SK-N-MC (cell line): ENCODE results near the gene ME2.

Source experiments
- DNase-seq: peaks from one replicate; pipeline ENCODE4 v3.0.0-alpha.2; 2011; ENCODE audit warnings: low read depth, low spot score
- H3K27ac ChIP-seq: fragments of 200-600 bp; sonication (generic); 2 replicates; pipeline ENCODE4 v1.5.1; 2016; ENCODE audit warnings: mixed run types
- H3K36me3 ChIP-seq: fragments of 200-600 bp; sonication (generic); 2 replicates; pipeline ENCODE4 v1.6.1; 2017; ENCODE audit warnings: antibody characterized with exemption, low read length, mixed read lengths; ENCODE audit not compliant: insufficient read depth
- H3K4me3 ChIP-seq: fragments of 200-600 bp; sonication (generic); 2 replicates; pipeline ENCODE4 v1.5.1; 2016
- H3K9ac ChIP-seq: fragments of 200-600 bp; sonication (generic); 2 replicates; pipeline ENCODE4 v1.8.0; 2017; ENCODE audit warnings: mixed run types, mixed read lengths; ENCODE audit not compliant: insufficient read length
- H3K9me3 ChIP-seq: fragments of 200-600 bp; sonication (generic); 2 replicates; pipeline ENCODE4 v1.6.1; 2017; ENCODE audit warnings: low read depth, mild to moderate bottlenecking, antibody characterized with exemption, low read length, moderate library complexity, mixed read lengths
- EZH2 ChIP-seq: fragments of 200-600 bp; sonication (generic); IDR thresholded peaks from one replicate; pipeline ENCODE4 v1.6.1; 2017; ENCODE audit warnings: antibody characterized with exemption
- FOXP2 ChIP-seq: optimal IDR thresholded peaks from 2 replicates; pipeline ENCODE3; 2011; ENCODE audit warnings: mild to moderate bottlenecking, moderate library complexity; ENCODE audit not compliant: insufficient read depth; ENCODE audit errors: extremely low read length, control extremely low read depth
- POLR2AphosphoS5 ChIP-seq: IDR thresholded peaks from 2 replicates; pipeline ENCODE4 v1.6.1; 2012; ENCODE audit warnings: mild to moderate bottlenecking, low read depth, low read length, borderline replicate concordance

The ME2 gene

GRCh38 chr18:50895350-50896045, 16.6 kb downstream of the ME2 start:
- peaks cover 31% of the 10 kb centered on the region for H3K36me3 ChIP-seq

DNA sequence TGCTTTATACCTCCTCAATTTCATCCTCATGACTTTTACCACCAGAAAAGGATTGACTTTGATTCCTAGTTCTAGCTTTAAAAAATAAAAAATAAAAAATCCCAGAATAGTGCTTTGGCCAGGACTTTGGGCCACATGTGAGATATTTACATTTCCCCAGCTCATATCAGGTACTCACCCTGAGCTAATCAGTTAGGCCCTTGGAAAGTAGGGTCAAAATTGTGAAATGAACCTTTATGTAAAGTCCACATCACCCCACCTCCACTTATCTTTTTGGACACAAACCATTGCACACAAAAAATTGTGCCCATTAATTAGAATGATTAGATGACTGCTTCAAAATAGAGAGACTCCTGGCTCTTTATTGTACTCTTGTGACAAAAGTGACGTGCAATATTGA, 17.2 kb downstream of the ME2 start:
- Histone ChIP-seq H3K36me3 (peaks cover 27% of the 10 kb centered on the region), H3K4me3 (no peak overlapping the region), H3K9me3 (no peaks in the 10 kb centered on the region), H3K9ac (no peak overlapping the region), H3K27ac (no peak overlapping the region)
- no peak for DNase-seq
- TF ChIP-seq FOXP2: no peak
- TF ChIP-seq POLR2AphosphoS5: no peak
- TF ChIP-seq EZH2: no peak

More at GRCh38 chr18:50895350-50896045, 16.6 kb downstream of the ME2 start:
- TF ChIP-seq POLR2AphosphoS5: no peak
- no peak for TF ChIP-seq FOXP2
- TF ChIP-seq EZH2: no peak
- H3K9me3 ChIP-seq: no peaks in the 10 kb centered on the region
- no peak for DNase-seq
- no peak overlapping the region for H3K27ac ChIP-seq
- no peak overlapping the region for H3K4me3 ChIP-seq
- H3K9ac ChIP-seq: no peak overlapping the region

DNA sequence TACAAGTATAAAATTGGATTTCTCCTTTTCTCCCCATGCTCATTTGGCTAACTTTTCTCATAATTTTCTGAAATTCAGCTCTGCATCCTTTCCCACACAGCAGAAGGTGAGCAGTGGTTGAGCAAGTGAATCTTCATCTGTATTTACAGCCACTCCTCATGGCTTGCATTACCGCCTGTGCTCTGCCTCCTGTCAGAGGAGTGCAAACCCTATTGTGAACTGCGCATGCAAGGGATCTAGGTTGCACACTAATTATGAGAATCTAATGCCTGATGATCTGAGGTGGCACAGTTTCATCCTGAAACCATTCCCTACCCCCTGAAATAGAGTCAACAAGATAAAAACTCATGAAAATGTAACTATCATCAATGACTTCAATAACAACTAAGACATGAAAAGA, 20.0 kb downstream of the ME2 start:
- no peak for DNase-seq
- peaks cover 25% of the 10 kb centered on the region; the same call in 1 of the 2 replicates for H3K36me3 ChIP-seq
- no peak overlapping the region for H3K27ac ChIP-seq
- no peak overlapping the region for H3K9ac ChIP-seq
- no peak for TF ChIP-seq FOXP2
- no peak for TF ChIP-seq POLR2AphosphoS5
- TF ChIP-seq EZH2: no peak
- H3K9me3 ChIP-seq: no peaks in the 10 kb centered on the region
- H3K4me3 ChIP-seq: no peak overlapping the region

DNA sequence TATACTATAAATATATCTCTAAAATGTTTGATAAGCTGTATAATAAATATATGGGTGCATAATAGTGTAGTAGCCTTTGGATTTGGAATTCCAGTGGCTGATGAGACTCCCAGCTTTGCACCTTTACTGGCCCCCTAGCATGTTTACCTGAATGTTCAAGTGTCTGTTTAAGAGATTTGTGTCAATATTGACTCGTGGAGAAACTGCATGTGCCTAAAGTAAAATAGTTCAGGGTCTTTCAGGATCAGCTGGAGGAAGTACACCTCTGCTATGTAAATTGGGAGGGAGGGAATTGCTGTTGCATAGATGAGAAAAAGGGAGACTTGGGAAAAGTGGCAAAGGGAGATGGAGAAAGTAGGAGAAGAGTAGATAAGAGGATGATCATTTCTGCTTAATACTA, 23.9 kb downstream of the ME2 start:
- no peak overlapping the region for H3K9ac ChIP-seq
- TF ChIP-seq EZH2: no peak
- no peak for TF ChIP-seq POLR2AphosphoS5
- no peak for TF ChIP-seq FOXP2
- no peak overlapping the region for H3K27ac ChIP-seq
- no peaks in the 10 kb centered on the region for H3K9me3 ChIP-seq
- H3K36me3 ChIP-seq: peaks cover 17% of the 10 kb centered on the region; the same call in 1 of the 2 replicates
- no peak overlapping the region for H3K4me3 ChIP-seq
- DNase-seq: no peak

DNA sequence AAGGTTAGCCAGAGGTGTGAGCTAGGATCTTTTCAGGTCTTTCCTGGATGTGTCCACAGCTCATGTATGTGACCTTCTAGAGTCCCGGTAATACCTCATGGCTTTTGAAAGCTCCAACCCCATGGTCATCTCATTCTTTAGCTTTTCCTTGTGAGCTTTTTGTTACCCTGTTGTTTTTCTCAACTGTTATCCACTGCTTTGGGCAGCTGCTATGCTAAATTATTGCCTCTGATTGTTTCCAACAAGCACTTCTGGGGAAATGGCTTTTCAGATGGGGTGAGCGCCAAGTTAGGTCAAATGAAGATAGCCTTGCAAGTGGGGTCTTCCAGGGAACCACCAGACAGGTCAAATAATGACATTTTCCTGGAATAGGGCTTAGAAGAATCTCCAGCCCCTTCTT, 27.9 kb downstream of the ME2 start:
- no peaks in the 10 kb centered on the region for H3K9me3 ChIP-seq
- no peak overlapping the region for H3K9ac ChIP-seq
- H3K36me3 ChIP-seq: peaks cover 10% of the 10 kb centered on the region; the same call in 1 of the 2 replicates
- TF ChIP-seq POLR2AphosphoS5 (no peak), EZH2 (no peak), FOXP2 (no peak)
- H3K27ac ChIP-seq: no peak overlapping the region
- no peak overlapping the region for H3K4me3 ChIP-seq
- DNase-seq: no peak

GRCh38 chr18:50909261-50909660, 30.3 kb downstream of the ME2 start:
- TF ChIP-seq POLR2AphosphoS5 (no peak), EZH2 (no peak), FOXP2 (no peak)
- Histone ChIP-seq H3K9ac (no peak overlapping the region), H3K36me3 (peaks cover 15% of the 10 kb centered on the region; the same call in 1 of the 2 replicates), H3K27ac (no peak overlapping the region), H3K9me3 (no peaks in the 10 kb centered on the region), H3K4me3 (no peak overlapping the region)
- no peak for DNase-seq

GRCh38 chr18:50911006-50911405, 32.1 kb downstream of the ME2 start:
- no peak for TF ChIP-seq EZH2
- no peak for TF ChIP-seq POLR2AphosphoS5
- no peak for TF ChIP-seq FOXP2
- Histone ChIP-seq H3K27ac (no peak overlapping the region), H3K4me3 (no peak overlapping the region), H3K9ac (no peak overlapping the region), H3K36me3 (peaks cover 15% of the 10 kb centered on the region; the same call in 1 of the 2 replicates), H3K9me3 (no peaks in the 10 kb centered on the region)
- DNase-seq: no peak

DNA sequence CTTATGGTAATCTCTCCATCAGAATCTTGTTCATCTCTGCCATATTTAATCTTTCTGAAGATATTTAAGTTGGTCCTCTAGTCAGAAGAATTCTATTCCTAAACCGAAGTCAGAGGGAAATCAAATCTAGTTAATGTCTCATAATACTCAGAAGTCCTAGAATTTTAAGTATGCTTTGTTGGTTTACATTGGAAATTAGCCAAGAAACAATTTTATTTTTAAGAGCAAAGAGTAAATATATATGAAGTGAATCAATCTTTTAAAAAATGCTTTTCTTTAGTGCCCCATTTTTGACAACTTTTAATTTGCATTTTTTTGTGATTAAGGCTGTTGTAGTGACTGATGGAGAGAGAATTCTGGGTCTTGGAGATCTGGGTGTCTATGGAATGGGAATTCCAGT, 38.1 kb downstream of the ME2 start:
- Histone ChIP-seq H3K9me3 (no peaks in the 10 kb centered on the region), H3K27ac (no peak overlapping the region), H3K36me3 (peaks cover 13% of the 10 kb centered on the region; the same call in 1 of the 2 replicates), H3K9ac (no peak overlapping the region), H3K4me3 (no peak overlapping the region)
- no peak for DNase-seq
- TF ChIP-seq EZH2 (no peak), FOXP2 (no peak), POLR2AphosphoS5 (no peak)
